Endothelial cell of umbilical vein (primary cell): Measurements from ENCODE around the gene EGF.
A peak's percentile ranks its signal among the peaks of the same experiment; 100 is the strongest.

Experiments
- CTCF ChIP-seq, 2 donors: IDR thresholded peaks; 1 replicate in 1 of 2; 2 replicates in 1 of 2; pipeline ENCODE4 v1.5.1; 2011; ENCODE audit warnings: low read length in 2 of 2, mild to moderate bottlenecking in 2 of 2, moderate library complexity in 2 of 2, control low read depth in 1 of 2, inconsistent platforms in 1 of 2, low read depth in 1 of 2; ENCODE audit not compliant: insufficient read depth in 1 of 2; ENCODE audit errors: extremely low read depth in 1 of 2
- EZH2 ChIP-seq: IDR thresholded peaks from 2 replicates; pipeline ENCODE4 v1.6.1; 2012; ENCODE audit warnings: borderline replicate concordance, low read depth, mild to moderate bottlenecking, moderate library complexity, low read length, inconsistent platforms; ENCODE audit not compliant: severe bottlenecking
- FOS ChIP-seq: IDR thresholded peaks from 2 replicates; pipeline ENCODE4 v1.6.1; 2011; ENCODE audit warnings: mild to moderate bottlenecking, low read length, moderate library complexity, borderline replicate concordance; ENCODE audit not compliant: insufficient read depth
- MAX ChIP-seq: IDR thresholded peaks from 2 replicates; pipeline ENCODE4 v1.6.1; 2011; ENCODE audit not compliant: insufficient read depth, insufficient read length
- POLR2A ChIP-seq: IDR thresholded peaks from 2 replicates; pipeline ENCODE4 v1.6.1; 2012; ENCODE audit warnings: low read depth, mild to moderate bottlenecking, control low read depth, low read length
- POLR2AphosphoS5 ChIP-seq: IDR thresholded peaks from 2 replicates; pipeline ENCODE4 v1.6.1; 2012; ENCODE audit warnings: low read depth, mild to moderate bottlenecking, control low read depth, low read length, moderate library complexity; ENCODE audit not compliant: insufficient read depth

GRCh38 chr4:109977854-109978501, 65.3 kb downstream of the EGF start:
- no peak for TF ChIP-seq POLR2AphosphoS5
- TF ChIP-seq CTCF (IDR thresholded peaks at IDR 0.05; ENCODE audit: extremely low read depth in 1 of 2, insufficient read depth in 1 of 2, low read depth in 1 of 2, low read length in 2 of 2), result peak; percentile 34 to 43
- no peak for TF ChIP-seq EZH2
- no peak for TF ChIP-seq POLR2A
- TF ChIP-seq FOS, result no peak
- no peak for TF ChIP-seq MAX
